NCI-H2227 (cell line): ENCODE measurements around the gene TSTD1.
"Not testable (repeated sequence)": the region's sequence is repeated elsewhere in the genome, so short reads cannot be mapped to it uniquely, and the experiment has no call there.

ENCODE experiments used
- DNase-seq: peaks from one replicate; lab custom pipeline; 2025; ENCODE audit not compliant: unreplicated experiment; lab: John Stamatoyannopoulos, UW

Gene TSTD1

DNA sequence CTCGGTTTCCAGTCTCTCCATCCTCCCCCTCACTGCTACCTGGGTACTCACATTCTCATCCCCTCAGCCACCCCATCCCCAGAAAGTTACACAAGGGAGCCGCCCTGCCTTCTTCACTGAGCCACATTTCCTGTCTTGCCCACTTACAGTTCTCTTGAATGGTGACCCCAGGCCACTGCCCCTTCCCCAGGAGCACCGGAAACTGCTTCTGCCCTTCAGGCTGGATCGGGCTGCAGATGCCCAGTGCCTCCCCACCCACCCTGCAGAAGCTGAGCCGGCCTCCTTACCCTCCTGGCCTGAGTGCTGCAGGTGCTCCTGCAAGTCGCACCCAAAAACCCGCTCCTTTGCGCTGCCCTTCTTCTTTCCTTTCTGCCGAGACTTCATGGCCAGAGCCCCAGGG, 30.5 kb upstream of the TSTD1 start:
- no peak for DNase-seq

DNA sequence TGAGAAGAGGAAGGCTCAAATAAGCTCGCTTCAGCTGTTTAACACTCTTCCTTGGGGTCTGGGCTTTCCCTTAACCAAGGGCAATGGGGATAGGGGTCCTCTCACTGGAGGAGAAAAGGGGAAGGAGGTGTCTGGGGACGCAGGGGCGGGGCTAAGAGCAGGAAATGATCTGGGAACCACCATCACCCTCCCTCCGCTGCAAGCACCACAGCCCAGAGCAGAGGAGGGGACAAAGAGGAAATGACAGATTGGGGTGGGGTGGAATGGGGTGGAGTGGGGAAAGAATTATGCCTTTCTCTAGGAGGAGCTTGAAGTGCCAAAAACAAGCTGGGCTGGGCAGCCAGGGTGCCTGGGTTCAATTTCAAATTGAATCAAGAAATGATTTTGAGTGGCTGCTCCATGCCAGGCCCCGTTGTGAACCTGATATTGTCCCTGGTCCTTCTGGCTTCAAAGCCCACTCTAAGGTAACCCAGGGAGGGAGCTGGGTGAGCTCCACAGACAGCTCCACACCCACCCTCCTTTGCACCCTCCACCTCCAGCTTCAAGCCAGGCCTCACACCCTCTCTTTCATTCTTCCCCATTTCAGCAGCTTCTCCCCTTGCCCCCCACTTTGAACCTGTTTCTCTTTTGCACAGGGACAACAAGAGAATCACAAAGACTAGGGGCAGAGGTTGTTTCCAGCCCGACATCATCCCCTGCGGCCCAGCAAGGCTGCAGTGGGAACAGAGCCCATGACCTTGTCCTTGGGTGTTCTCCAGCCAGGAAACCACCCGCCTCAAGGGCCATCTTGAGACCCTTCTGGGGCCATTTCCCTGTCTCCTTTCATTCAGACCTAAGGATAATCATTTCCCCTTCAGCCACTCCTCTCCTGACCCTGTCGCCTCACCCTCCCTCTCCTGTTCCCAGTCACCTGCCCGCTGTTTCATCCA, 29.8 kb upstream of the TSTD1 start:
- DNase-seq, result no peak

DNA sequence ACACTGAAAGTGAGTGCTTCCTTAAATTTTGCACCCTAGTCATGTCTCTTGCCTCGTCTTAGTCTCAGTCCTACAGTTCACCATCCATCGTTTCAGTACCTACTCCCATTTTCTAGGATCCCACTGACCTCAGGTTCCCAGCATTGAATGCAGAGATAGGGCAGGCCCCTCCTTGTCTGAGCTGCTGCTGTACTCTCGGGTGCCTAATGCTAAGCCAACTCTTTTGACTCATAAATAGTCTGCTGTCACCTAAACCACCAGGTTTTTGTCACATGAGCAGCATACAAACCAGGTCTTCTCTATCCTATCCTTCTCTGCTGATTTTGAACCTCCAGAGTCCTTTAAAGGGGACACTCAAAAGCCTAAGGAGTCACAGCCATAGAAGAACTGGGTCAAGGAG, 27.9 kb upstream of the TSTD1 start:
- DNase-seq, result no peak

DNA sequence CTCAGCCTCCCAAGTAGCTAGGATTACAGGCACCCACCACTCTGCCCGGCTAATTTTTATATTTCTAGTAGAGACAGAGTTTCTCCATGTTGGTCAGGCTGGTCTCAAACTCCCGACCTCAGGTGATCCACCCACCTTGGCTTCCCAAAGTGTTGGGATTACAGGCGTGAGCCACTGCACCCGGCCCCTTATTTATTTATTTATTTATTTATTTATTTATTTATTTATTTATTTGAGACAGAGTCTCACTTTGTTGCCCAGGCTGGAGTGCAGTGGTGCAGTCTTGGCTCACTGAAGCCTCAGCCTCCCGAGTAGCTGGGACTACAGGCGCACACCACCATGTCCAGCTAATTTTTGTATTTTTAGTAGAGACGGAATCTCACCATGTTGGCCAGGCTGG, 26.9 kb upstream of the TSTD1 start:
- not testable (repeated sequence) for DNase-seq

DNA sequence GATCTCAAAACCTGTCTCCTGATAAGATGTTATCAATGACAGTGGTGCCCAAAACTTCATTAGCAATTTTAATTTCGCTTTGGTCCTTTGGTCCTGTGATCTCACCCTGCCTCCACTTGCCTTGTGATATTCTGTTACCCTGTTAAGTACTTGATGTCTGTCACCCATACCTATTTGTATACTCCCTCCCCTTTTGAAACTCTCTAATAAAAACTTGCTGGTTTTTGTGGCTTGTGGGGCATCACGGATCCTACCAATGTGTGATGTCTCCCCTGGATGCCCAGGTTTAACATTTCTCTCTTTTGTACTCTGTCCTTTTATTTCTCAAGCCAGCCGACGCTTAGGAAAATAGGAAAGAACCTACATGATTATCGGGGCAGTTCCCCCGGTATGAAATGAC, 25.2 kb upstream of the TSTD1 start:
- not testable (repeated sequence) for DNase-seq

DNA sequence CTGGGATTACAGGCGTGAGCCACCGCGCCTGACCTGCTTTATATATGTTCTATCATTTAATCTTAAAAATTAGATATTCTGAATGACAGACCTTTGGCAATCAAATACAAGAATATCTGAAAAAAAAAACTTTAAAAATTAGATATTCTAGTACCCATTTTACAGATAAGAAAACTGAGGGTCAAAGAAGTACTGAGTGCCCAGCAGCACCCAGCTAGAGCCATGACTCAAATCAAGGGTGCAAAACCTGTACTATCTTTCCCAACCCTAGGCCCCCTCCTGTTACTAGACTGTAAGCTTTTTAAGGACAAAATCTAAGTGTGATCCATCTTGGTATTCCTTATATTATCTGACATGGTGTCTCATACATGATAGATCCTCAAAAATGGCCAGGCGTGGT, 22.7 kb upstream of the TSTD1 start:
- DNase-seq, result no peak

DNA sequence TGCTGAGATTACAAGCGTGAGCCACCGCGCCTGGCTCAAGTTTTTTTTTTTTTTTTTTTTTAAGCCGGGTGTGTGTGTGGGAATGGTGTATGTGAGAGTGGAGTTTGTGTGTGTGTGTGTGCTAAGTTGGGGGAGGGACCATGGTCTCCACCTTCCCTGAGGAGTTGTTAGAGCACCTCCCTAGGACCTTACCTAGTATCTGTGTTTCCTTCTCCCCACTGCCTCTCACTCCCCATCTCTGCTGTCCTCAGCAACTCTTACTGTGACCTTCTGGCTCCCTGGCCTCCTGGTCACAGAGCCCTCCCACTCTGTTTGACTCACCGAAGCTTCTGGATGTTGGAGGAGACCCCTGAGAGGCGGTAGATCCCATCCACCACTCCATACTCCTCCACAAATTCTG, 20.5 kb upstream of the TSTD1 start:
- DNase-seq, result no peak

DNA sequence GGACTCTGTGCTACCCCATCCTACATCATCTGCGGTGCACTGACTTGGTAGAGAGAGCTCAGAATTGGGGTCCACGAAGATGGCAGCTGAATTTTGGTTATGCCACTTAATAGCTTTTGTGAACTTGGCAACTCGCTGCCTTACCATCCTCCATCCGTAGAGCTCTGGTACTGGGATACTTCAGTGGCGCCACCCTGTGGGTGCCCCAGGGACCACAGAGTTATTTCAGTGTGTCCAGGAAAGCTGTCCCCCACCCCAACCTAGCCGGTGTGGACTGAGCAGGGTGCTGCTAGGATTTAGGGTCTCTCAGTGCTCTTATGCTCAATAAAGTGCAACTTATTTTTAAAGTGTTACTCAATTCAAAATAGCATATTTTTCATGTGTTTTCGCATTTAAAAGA, 16.0 kb upstream of the TSTD1 start:
- no peak for DNase-seq

DNA sequence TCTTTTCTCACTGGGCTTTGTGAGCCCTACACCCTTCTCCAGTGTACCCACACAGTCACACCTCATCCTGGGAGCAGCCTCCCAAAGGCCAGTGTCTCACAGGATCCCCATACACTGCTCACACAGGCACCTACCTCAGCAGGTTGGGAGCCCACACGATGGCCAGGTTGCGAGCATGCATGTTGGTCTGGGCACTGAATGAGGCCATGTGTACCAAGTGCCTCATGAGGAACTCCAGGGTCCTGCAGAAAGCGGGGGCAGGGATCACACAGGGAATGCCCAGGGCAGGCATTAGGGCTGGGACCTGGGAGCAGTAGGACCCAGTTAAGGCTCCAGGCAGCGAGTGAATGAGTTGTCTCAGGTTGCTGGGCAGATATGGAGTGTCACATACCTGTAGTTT, 15.5 kb upstream of the TSTD1 start:
- no peak for DNase-seq

DNA sequence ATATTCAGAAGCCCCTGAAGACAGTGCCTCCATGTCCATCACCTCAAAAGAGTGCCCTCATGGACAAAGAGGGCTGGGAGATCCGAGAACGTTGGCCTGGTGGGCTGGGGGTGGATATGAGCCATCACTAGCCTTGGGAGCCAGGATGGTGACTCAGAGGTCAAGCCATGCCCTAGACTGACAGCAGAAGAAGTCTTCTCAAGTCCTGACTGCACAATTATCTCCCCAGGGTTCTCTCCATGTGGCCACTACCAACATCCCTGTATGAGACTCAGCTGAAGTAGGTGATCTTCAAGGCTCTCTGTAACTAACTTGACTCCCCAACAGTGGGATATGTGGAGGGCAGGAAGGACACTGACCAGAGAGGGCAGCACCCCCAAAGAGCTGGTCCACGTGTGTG, 14.1 kb upstream of the TSTD1 start:
- no peak for DNase-seq

DNA sequence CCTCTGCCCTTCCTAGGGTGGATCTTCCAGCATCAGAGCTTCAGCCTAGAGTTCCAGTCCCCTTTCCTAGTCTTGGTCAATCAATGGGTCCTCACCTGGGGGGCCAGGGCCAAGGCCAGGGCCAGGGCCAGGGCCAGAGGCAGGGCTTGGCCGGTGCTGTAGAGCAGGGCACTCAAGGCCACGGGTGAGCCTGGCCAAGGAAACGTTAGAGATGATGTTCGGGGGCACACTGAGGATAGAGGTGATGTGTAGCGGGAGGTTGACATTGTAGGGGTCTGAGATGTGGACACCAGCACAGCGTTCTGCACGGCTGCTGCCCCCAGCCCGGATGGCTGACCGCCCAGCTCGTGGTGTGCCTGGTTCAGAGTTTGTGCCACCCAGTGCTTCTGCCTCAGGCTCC, 12.5 kb upstream of the TSTD1 start:
- DNase-seq, result no peak

DNA sequence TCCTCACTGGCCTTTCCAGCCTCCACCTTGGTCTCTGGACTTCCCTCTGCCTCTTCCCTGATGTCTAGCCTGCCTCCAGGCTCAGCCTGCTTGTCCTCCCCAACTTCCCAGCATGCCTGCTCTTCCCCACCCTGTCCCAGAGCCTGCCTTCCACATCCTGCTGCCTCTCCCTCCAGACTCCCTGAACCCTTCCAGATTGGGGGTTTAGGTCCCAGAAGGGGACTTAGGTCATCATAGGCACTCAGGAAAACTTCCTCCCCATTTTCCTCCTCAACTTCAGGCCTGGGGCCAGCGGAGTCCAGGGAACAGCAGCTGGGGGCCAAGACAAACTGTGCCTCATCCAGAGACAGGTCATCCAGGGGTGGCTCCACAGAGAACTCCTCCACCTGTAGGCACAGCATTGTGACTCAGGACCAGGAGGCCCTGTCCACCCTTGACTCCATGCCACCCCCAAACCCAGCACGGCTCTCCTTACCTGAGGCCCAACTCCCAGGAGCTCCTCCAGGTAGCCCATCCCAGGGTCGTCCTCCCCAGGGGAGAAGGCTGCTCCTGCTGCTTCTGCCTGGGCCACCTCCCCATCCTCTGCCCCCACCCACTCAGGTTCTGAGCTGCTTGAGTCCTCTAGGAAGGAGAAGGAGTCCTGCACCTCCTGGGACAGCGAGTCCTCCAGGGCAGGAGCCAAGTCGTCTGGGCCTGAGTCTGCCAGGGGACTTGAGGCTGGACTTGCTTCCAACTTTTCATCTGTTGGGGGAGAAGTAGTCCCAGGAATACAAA, 10.4 kb upstream of the TSTD1 start:
- no peak for DNase-seq

DNA sequence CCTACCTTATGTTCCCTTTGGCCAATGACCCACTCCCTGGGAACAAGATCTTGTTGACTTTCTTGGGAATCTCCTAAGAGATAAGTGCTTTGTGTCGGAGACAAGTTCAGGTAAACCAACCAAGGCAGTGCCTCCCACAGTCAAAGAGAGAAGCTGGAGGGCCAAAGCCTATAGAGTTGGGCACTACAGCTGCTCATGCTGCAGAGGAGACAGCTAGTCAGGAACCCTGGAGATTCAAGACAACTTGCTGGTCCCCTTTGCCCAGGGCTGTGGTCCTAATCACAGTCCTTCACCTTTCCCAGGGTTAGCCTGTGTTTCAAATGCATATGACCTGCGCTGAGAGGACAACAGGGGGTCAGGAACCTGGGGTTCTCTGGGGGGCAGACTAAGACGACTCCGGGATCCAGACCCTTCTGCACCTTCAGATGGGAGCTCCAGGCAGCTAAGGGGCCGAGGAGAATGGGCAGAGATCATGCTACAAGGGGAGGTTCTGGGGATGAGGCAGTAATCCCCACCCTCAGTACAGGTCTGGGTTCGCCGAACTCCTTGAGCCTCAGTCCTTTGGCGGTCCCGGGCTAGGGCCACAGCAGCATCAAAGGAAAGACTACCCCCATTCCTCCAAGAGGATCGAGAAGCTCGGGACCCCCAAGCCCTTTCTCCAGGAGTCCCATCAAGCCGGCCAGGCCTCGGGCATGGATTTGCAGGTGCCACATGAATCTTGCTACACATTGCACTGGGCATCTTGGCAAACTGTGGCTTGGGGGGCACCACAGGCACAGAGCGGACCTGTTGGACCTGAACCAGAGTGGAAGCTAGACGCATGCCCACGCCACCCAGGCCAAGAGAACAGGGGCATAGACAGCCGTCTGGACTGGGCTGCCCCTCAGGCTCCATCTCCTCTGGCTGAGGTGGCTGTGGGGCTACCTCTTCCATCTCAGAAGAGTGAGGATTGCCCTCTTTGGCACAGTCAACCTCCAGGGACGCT, 9.0 kb upstream of the TSTD1 start:
- no peak for DNase-seq

DNA sequence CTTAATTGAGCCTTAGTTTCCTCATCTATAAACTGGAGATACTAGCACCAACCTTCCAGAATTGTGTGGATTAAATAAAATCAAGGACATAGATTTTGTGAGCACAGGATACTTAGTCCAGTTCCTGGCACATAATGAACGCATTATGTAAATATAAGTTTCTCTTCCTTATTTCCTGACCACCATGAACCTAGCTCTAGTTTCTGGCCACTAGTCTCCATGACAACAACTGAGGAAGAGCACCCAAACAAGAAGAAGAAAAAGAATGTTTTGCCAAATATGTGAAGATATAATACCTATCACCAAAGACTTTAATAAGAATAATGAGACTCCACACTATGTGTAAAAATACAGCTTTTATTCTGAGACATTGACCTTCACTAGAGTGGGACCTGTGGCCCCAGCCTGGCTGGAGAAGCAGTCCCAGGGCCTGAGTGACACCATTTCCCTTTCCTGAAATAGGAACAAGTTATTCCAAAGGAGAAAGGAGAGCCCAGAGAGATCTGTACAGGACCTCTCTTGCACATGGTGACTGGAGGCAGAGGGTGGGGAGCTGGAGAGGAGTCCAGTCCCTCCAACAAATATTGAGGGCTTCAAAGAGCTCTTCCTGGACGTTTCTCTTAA, 8.0 kb upstream of the TSTD1 start:
- DNase-seq, result no peak

DNA sequence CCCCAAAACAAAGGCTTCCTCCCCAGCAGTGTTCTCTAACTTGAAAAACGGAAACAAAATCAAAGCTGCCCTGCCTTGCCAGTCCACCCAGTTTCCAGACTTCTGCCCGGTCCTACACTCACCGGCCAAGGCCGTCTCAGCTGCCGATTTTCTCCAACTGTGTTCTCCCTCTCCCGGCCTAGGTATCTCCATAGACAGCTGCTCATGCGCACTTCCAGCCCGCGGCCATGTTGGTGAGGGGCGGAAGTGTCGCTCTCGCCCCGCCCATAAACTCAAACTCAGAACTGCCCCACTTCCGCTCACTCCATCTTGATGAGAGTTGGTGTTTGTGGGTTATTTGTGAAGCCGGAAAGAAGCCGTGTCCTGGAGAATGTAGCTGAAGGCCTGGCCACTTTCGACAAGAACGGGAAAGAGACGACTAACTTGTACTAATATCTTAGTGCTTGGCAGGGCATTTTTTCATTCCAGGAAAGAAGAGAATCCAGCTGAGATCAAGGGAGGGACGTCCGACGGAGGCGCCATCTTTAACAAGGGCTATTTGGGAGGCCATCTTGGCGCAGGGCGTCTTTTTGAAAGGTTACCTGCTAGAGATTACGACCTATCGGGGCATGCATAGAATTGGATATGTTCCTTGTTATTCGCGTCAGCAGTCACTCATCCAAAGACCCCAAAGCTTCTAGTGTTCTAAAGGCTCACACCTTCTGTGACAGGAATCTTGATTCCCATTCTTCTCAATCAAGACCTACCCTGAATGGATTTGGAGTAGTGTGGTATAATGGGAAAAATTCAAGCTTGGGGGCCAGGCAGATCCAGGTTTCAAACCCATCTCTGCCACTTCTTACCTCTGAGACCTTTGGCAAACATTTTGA, 7.2 kb upstream of the TSTD1 start, which contains the start of gene USF1:
Gene USF1 (minus strand): TSS at position 242 of the 869 bp plus-strand sequence. CDS start 2,702 bp downstream, outside the sequence.
- DNase-seq, result peak; percentile 96

DNA sequence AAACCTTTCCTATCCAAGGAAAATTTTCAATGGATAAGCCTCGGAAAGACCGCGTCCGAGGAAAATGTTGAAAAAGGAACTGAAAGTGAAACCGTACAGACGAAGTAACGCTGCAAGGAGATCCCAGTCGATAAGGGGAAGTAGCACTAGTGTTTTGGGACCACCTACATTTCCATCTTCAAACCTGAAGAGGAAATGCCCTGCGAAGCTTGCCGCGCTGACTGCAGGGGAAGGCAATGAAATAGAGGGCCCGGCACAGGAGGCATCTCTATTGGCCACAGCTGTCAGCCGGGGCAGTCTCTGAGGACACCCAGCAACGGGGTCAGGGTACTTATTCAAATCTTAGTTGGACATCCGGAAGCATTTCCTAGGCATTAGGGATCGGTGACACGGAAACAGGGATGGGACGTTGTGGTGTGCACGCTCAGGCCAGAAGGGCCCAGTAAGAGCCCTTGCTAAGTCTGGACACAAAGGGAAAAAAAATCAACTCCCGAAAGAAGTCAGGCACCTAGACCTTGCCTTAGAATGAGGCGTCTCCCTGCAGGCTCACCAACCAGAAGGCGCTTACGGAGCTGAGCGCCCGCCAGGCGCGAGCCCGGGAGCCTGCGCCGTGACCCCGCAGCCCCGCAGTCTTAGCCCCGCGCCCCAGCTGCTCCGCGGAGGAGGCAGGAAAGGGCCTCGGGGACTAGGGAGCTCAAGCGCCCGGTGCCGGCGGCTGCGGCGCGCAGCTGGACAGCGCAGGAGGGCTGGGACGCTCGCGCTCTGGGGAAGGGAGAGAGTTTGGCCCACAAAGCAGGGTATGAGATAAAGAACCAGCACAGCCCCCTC, 6.4 kb upstream of the TSTD1 start:
- peak; percentile 75 for DNase-seq

DNA sequence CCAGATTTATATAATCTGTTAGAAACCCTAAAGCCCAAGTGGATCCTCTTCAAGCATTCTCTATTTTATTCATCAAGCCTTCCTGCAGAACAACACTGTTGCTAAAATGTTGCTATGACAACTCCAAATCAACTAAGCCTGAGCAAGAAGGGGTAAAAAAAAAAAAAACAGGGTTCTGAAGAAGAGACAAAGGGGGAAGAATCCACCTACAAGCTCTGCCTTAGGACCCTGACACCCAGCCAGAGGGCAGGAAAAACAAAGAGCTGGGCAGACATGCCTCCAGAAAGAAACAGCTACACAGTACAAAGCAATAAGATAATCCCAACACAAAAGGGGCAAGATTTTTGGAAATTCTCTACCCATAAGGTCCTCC, 5.8 kb upstream of the TSTD1 start:
- DNase-seq, result no peak

DNA sequence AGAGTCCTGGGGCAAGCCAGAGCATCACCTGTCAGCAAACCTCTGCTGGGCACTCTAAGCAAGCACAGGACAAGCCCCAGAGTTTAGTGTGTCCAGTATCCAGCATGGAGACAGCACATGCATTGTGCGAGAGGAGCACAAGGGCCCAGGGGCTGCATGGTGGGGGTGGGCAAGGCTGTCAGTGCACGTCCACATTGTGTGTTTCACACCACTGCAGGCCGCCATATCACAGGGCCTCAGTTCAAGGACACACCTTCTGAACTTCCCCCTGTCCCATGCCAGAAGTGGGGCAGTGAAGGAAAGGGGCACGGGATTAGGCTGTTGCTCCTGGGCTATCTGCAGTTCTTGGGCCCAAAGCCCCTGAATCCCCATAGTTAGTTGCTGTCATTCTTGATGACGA, 782 bp upstream of the TSTD1 start:
- no peak for DNase-seq

DNA sequence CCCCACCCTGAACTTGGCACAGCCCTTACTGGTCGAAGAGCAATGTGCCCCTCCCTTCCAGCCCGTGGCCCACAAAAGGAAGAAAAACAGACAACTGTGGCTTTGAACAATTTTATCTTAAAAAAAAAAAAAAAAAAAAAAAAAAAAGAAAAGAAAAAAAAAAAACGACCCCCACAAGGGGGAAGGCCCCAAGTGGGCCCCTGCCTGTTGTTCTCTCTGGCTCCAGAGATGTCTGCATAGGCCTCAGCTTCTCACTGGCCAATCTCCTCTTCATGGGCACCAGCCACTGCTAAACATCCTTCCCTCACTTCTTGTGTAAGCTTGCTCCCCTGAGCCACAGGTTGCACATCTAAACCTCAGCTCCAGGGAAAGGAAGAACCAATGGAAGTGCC, 386 bp upstream of the TSTD1 start:
- no peak for DNase-seq
